OCI-LY1 (cell line): ENCODE data around the gene PRKCE.

Experiments
- EZH2 ChIP-seq: fragments of 200-600 bp; sonication (generic), shearing (Covaris generic); IDR thresholded peaks from 2 replicates; pipeline ENCODE4 v1.8.0; 2017; ENCODE audit warnings: borderline replicate concordance, mixed run types, mild to moderate bottlenecking, antibody characterized with exemption, low read length, moderate library complexity, mixed read lengths
- TF ChIP-seq, protein P1 (sequence below): fragments of 200-600 bp; sonication (generic), shearing (Covaris generic); IDR thresholded peaks from 2 replicates; pipeline ENCODE4 v1.5.1; 2017; ENCODE audit warnings: mild to moderate bottlenecking, antibody characterized with exemption, low read length, moderate library complexity, mixed read lengths

DNA sequence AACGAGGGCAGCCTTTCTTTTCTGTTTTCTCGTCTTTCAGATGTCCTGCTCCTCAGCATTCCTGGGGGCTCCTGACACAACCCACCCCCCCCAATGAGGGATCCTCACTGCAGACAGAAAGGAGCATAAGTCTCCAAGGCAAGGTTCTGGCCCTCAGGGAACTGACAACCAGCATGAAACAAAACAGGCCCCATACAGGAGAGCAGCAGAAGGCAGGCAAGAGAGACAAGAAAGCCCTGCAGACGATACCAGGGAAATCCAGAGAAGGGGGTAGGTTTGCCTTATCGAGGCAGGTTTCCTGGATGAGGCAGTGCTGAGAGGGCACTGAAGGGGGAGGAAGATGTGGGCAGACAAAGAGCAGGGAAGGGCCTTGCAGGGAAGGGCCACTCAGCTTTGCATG, 541.9 kb downstream of the PRKCE start:
- TF ChIP-seq EZH2 = no peak
- TF ChIP-seq, protein P1, sequence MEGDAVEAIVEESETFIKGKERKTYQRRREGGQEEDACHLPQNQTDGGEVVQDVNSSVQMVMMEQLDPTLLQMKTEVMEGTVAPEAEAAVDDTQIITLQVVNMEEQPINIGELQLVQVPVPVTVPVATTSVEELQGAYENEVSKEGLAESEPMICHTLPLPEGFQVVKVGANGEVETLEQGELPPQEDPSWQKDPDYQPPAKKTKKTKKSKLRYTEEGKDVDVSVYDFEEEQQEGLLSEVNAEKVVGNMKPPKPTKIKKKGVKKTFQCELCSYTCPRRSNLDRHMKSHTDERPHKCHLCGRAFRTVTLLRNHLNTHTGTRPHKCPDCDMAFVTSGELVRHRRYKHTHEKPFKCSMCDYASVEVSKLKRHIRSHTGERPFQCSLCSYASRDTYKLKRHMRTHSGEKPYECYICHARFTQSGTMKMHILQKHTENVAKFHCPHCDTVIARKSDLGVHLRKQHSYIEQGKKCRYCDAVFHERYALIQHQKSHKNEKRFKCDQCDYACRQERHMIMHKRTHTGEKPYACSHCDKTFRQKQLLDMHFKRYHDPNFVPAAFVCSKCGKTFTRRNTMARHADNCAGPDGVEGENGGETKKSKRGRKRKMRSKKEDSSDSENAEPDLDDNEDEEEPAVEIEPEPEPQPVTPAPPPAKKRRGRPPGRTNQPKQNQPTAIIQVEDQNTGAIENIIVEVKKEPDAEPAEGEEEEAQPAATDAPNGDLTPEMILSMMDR = no peak
